Measurements from ENCODE around the gene SPACA7.

SPACA7 gene

DNA sequence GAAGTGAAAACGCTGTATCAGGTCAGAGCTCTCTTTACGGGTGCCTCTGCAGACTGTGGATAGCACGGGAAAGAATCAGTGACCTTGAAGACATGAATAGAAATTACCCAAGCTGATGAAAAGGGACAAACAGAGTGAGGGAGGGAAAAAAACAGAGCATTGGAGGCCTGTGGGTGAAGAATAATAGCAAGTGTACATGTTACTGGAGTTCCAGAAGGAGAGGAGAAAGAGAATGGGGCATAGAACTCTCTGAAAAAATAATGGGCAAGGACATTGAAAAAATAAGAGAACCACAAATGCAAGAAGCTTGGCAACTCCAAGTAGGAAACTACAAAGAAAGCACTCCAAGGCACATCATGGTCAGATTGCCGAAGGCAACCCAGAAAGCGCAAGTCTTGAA, 86.3 kb downstream of the SPACA7 start:
- in situ Hi-C loops (cut with MboI; ENCODE audit: low sequenced_read_pairs), result no loop called here

DNA sequence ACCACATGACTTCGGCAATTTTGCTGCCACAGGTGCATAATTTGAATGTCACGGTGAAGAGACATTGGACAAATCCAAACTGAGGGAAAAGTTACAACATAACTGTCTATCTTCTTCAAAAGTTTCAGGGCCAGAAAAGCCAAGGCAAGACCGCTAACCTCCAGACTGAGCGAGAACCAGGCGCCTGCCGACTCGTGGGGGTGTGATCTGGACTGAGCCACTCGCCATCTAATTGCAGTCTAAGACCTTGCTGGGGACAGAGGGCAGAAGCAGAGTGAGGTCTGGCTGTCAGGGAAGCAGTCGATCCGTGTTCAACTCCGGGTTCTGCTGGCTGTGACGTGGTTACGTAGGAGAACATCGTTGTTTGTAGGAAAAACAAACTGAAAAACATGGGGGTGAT, 88.6 kb downstream of the SPACA7 start:
- in situ Hi-C loops (cut with MboI; ENCODE audit: low sequenced_read_pairs), result no loop called here

DNA sequence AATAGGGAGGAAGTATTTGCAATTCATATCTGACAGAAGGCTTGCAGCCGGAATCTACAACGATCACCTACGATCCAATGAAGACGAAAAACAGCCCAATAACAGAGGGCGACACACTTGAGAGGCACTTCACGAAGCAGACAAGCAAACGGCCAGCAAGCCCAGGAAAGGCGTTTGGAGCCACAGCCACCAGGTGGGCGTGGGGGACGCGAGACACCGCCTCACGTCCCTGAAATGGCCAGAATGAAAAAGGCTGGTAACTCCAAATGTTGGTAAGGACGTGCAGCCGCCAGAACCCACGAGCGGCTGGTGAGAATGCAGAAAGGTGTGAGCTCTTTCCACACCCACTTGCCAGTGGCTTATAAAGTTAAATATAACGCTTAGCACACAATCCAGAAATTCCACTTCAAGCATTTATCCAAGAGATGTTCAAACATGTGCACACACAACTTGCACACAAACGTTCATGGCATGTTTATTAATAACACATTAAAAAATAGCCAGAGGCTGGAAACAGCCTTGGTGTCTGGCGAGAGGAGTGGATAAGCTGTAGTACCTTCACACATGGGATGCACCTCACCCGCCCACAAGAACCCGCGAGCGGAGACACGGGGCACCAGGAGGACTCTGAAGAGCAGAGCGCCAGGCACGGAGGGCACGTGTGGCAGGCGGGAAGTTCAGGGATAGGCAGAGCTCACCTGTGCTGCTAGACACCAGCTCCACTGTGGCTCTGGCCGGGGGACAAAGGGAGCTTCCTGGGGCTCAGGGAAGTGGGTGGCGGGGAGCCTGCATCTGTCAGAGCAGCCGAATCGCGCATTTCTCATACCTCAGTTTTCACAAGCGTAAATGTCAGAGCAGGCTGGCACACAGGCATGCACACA, 89.3 kb downstream of the SPACA7 start:
- in situ Hi-C loops (cut with MboI; ENCODE audit: low sequenced_read_pairs), result no loop called here

GRCh38 chr13:112466132-112467058, 90.2 kb downstream of the SPACA7 start:
- in situ Hi-C loops (cut with MboI; ENCODE audit: low sequenced_read_pairs), result no loop called here

DNA sequence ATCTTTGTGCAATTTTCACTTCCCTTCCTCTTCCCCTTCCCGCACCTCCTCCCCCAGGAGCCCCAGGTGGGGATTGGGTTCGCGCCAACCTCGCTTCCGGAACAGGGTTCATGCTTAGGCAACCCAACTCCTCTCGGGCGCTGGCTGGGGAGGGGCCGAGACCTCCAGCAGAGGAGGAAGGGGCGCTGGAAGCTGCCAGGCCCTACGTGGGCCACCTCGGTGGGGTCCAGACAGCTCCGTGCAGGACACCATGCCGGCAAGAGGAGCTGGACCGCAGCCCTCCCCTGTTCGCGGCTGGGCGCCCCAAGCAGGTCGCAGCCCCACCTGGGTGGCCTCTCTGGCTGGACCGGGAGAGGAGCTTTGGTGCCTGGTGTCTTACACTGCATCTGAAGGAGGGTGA, 91.1 kb downstream of the SPACA7 start:
- in situ Hi-C loops (cut with MboI; ENCODE audit: low sequenced_read_pairs), result no loop called here

- in situ Hi-C loops (cut with MboI; ENCODE audit: low sequenced_read_pairs), result no loop called here
Measured at GRCh38 chr13:112468069-112468468, 91.9 kb downstream of the SPACA7 start.

- in situ Hi-C loops (cut with MboI; ENCODE audit: low sequenced_read_pairs), result no loop called here
Measured at GRCh38 chr13:112469071-112469745, 93.1 kb downstream of the SPACA7 start.

GRCh38 chr13:112473818-112474217, 97.7 kb downstream of the SPACA7 start:
- in situ Hi-C loops (cut with MboI; ENCODE audit: low sequenced_read_pairs), result no loop called here

DNA sequence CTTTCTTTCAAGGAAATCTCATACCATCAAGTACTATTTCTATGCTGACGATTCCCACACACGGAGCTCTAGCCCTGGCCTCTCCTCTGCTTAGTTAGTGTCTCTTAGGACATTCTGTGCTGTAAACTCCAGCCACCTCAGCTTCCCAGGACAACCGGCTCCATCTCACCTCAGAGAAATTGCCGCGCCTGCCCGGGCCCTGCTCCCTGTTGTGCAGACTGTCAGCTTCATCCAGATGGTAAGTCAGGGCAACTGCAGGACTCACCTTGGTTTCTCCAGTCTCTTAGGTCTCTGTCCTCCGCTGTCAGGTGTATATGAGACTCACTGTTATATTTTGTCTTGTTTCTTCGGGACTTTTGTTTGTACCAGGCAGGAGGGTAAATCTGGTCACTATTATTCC, 98.7 kb downstream of the SPACA7 start:
- in situ Hi-C loops (cut with MboI; ENCODE audit: low sequenced_read_pairs), result no loop called here

DNA sequence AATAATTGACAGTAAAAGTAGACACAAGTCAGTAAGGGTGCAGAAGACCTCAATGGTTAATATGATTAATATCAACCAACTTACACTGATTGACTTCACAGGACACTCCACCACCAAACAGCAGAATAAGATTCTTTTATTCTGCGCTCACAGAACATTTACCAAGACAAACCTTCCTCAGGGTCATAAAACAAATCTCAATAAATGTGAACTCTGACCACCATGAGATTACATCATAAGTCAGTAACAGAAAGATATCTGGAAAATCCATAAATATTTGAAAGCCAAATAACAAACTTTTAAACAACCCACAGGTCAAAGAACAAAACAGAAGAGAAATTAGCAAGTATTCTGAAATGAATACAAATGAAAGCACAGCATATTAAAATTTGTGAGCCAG, 99.7 kb downstream of the SPACA7 start:
- in situ Hi-C loops (cut with MboI; ENCODE audit: low sequenced_read_pairs), result no loop called here

DNA sequence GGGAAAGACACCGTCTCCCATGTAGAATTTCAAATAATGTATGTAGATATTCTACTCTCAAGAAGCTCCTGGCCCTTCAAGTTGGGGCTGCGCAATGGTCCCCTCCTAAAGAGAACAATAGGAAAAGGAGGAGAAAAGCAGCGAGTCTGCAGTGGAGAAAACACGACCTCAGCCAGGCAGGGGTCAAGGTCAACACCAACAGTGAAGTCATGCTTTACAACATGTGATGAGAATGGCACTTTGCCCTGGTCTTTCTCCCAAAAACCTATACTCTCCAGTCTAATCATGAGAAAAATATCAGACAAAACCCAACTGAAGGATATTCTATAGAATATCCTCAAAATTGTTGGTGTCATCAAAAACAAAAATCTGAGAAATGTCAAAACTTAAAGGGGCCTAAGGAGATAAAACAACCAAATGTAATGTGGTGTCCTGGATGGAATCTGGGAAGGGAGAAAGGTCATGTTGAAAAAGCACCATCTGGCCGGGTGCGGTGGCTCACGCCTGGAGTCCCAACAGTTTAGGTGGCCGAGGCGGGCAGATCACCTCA, 101.0 kb downstream of the SPACA7 start:
- in situ Hi-C loops (cut with MboI; ENCODE audit: low sequenced_read_pairs), result no loop called here

GRCh38 chr13:112479389-112479788, 103.2 kb downstream of the SPACA7 start:
- in situ Hi-C loops (cut with MboI; ENCODE audit: low sequenced_read_pairs), result no loop called here

GRCh38 chr13:112481458-112481857, 105.3 kb downstream of the SPACA7 start:
- in situ Hi-C loops (cut with MboI; ENCODE audit: low sequenced_read_pairs), result no loop called here

- in situ Hi-C loops (cut with MboI; ENCODE audit: low sequenced_read_pairs), result no loop called here
Measured at GRCh38 chr13:112483299-112483698, 107.1 kb downstream of the SPACA7 start.

All from HL-60/S4 (cell line).